D721Med (cell line): ENCODE measurements around the gene ST6GALNAC3.

Experiments used
- DNase-seq: peaks from one replicate; pipeline ENCODE4 v3.0.0; 2011; ENCODE audit warnings: low spot score; ENCODE audit not compliant: insufficient read length
- FAIRE-seq: peaks from 2 replicates; lab custom pipeline; 2011; peaks lifted over from hg19 to GRCh38; lab: Jason Lieb, UNC
- CTCF ChIP-seq: IDR thresholded peaks from 2 replicates; pipeline ENCODE4 v1.5.1; 2012; ENCODE audit warnings: mild to moderate bottlenecking, control low read depth; ENCODE audit not compliant: insufficient read depth; ENCODE audit errors: missing control alignments

Gene ST6GALNAC3

GRCh38 chr1:76158126-76158525 is 83.6 kb downstream of the ST6GALNAC3 start:
- DNase-seq (no peak), FAIRE-seq (no peak)
- TF ChIP-seq CTCF = no peak

DNA sequence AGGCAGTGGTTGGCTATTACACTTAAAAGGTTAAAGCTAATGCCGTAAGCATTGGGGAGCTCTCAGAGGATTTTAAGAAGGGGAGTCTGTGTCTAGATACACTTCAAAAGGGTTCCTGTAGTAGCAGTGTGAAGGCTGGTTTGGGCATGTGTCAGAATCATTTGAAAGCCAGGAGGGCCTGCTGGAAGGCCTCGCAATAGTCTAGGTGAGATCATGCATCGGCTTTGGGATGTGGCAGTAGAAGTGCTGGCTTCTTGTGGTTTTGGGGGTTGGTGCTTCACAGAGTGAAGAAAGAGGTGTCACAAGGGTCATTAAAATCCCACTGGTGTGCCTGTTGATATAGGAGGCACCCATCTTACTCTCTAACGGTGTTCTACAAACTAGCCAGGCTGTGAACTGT is 85.7 kb downstream of the ST6GALNAC3 start:
- no peak for FAIRE-seq
- no peak for DNase-seq
- TF ChIP-seq CTCF = no peak

DNA sequence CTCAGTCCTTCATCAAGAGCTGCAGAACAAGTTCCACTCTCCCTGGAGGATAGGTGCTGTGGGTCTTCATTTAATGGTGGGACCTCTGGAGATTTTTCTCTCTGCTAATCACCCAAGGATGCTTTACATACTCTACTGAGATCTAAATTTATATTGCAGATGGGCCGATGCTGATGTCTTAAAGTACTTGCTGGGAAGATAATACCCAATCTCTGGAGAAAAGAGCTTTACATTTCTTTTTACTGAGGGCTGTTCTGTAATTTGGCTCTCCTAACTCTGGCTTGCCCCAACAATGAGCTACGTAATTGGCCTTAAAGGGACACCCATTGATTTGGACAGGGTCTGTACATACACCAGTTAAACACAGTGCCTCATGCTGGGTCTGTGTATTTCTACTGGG is 86.9 kb downstream of the ST6GALNAC3 start:
- TF ChIP-seq CTCF = no peak
- no peak for FAIRE-seq
- DNase-seq = no peak

DNA sequence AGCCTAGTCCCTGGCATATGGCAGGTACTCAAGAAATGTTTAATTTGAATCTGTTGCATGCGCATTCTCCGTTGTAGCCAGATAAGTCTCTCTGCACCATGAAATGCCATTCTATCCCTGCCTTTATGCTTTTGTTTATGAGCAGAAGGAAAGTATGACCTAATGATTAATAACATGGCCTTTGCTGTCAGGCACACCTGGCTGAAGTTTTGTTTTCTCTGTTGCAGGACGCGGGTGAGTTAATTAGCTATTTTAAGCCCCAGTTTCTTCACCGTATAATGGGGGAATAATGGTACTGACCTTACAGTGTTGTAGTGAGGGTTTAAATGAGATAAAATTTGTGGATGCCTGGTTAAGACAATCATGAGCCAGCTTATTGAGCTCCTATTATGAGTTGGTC is 87.7 kb downstream of the ST6GALNAC3 start:
- FAIRE-seq (no peak), DNase-seq (no peak)
- no peak for TF ChIP-seq CTCF

GRCh38 chr1:76164165-76164564 is 89.6 kb downstream of the ST6GALNAC3 start:
- no peak for DNase-seq
- FAIRE-seq = no peak
- TF ChIP-seq CTCF = no peak

DNA sequence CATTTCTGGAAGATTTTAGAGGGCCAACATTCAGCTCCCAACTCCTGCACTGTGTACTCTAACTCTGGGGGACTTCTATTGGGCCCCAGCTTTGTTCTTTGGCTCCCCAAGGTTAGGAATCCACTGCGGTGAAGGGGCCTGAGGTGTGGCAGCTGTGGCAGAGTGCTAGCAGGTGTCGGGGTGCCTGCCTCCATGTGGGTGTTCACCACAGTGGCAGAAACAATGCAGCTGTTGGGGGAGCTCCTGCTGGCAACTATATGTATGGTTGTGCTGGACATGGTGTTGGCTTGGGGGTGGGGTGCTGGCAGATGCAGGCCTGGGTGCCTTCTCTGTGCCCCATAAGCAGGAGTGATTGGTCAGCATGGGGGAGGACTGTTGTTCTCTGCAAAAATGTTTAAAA is 95.5 kb downstream of the ST6GALNAC3 start:
- FAIRE-seq (no peak), DNase-seq (no peak)
- no peak for TF ChIP-seq CTCF

DNA sequence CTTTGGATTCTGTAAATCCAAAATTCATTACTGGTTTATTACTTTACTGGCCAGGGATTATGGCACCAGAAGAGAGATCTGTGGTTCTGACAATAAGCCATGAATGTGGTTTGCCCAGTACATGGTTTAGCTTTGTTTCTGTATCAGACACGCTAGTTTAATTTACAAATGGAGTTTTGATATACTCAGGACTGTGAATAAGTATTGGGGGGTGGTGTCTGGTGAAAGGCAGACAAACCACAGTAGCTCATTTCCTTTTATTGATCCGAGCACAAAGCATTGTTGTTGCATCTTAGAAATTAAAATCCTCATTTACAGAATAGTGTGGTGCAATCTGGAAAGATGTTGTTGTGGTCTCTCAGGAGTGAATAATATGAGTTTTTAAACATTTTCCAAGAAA is 96.0 kb downstream of the ST6GALNAC3 start:
- TF ChIP-seq CTCF = no peak
- no peak for DNase-seq
- no peak for FAIRE-seq
